Stimulated activated CD4-positive, alpha-beta T cell treated with anti-CD3 and anti-CD28 coated beads, Interleukin-2, amount 100 ng/mL, for 24 hours (primary cell): ENCODE measurements around the gene STX18.
"Not testable (repeated sequence)": the region's sequence is repeated elsewhere in the genome, so short reads cannot be mapped to it uniquely, and the experiment has no call there.

Experiments
- DNase-seq, 2 donors: peaks; one replicate each; pipeline ENCODE4 v3.0.0-alpha.2; 2020

Gene STX18

GRCh38 chr4:4554234-4554633 is 12.4 kb upstream of the STX18 start:
- DNase-seq: no peak

DNA sequence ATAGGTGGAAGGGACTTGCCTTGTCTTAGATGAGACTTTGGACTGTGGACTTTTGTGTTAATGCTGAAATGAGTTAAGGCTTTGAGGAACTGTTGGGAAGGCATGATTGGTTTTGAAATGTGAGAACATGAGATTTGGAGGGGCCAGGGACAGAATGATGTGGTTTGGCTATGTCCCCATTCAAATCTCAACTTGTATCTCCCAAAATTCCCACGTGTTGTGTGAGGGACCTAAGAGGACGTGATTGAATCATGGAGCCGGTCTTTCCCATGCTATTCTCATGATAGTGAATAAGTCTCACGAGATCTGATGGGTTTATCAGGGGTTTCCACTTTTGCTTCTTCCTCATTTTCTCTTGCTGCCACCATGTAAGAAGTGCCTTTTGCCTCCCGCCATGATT is 10.2 kb upstream of the STX18 start:
- not testable (repeated sequence) for DNase-seq

DNA sequence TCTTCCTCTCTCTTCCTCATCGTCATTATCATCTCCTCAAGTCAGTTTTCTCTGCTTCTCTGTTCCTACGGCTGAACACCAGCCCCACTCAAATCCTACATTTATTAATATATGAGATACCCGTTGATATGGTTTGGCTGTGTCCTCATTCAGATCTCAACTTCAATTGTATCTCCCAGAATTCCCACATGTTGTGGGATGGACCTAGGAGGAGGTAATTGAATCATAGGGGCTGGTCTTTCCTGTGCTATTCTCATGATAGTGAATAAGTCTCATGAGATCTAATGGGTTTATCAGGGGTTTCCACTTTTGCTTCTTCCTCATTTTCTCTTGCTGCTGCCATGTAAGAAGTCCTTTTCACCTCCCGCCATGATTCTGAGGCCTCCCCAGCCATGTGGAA is 8.3 kb upstream of the STX18 start:
- not testable (repeated sequence) for DNase-seq

DNA sequence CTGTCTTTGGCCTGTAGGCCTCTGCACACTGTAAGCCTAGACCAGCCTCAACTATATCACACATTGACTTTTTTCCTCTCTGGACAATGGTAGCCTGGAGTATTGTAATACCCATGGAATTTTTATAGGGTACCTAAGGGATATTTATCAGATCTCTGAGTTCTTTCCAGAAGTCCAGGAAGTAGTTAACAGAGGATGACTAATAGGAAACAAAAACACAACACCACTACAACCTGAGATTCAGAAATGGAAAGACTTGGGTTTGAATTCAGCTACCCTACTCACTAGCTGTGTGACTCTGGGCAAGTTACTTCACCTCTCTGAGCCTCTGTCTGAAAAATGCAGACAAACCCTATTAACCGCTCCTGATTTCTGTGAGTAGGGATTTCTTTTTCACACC is 7.7 kb upstream of the STX18 start:
- DNase-seq: no peak

GRCh38 chr4:4542774-4543485 is 1.1 kb upstream of the STX18 start:
- no peak for DNase-seq

- peak; percentile 30 to 33 for DNase-seq
Observed at GRCh38 chr4:4541040-4541631, 712 bp downstream of the STX18 start.

GRCh38 chr4:4539481-4539880 is 2.4 kb downstream of the STX18 start:
- DNase-seq: no peak

DNA sequence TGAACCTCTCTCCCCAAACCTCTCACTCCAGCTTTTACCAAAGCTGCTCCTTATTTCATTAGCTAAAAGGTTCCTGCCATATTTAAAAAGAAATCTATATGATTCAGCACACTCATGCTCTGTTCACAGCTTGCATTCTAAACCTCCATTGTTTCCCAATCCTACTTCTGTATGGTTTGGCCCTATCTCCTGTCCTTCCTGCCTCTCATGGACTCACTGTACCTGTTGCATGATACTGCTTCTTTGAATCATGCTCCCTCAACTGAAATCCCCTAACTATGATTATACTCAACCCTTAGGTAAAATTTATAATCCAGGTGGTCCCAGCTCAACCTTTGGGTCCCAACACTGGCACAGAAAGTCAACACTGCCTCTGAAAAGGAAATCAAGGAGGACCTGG is 6.3 kb downstream of the STX18 start:
- DNase-seq: no peak

DNA sequence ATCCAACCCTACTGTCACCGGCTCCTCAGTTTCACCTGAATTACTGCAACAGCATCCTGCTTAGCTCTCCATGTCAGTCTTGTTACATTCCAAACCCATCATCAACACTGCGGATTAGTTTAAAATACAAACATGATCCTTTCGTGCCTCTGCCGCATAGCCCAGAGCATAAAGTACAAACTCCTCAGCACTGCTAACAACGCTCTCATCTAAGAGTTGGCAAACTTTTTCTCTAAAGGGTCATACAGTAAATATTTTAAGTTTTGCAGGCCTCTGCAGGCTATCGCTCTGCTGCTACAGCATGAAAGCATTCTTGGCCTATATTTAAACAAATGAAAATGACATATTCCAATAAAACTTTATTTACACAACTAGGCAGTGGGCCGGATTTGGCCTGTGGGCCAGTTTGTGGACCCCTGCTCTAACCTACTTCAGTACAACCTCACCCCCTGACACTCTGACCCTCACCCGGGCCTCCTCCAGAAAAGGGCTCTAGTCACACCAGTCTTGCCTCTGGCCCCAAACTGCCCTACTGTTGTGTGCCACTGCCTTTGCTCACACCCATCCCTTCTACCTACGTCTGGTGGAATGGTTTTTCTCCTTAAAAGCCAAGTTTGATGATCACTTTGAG is 7.2 kb downstream of the STX18 start:
- no peak for DNase-seq

DNA sequence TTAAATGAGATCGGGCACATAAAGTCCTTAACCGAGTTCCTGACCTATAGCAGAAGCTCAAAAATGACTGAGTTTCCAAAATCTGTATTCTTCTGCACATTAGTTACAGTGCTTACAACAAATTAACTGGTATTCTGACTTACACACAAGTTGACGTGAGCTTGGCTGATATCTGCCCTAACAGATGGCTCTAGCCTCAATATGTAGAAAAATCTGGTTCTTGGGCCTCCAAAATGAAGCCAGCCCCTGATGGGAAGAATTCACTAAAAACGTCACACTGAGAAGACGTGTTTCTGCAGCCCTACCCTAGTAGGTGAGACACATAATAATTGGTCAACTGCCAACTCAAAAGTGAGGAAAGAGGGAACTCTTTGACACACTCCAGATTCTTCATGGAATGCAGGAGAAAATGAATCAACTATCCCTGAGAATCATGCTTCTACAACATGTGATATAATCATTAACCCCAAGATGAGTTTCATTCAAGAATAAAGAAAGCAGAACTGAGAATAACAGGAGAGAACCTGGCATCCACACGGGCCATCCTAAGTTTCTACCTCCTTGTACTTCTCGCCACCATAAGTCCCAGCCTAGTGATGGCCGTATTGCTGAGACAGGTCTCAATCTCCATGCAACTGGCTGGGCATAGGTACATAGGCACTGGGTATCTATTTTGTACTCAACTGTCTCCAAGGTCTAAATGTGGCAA is 8.2 kb downstream of the STX18 start:
- DNase-seq: no peak

DNA sequence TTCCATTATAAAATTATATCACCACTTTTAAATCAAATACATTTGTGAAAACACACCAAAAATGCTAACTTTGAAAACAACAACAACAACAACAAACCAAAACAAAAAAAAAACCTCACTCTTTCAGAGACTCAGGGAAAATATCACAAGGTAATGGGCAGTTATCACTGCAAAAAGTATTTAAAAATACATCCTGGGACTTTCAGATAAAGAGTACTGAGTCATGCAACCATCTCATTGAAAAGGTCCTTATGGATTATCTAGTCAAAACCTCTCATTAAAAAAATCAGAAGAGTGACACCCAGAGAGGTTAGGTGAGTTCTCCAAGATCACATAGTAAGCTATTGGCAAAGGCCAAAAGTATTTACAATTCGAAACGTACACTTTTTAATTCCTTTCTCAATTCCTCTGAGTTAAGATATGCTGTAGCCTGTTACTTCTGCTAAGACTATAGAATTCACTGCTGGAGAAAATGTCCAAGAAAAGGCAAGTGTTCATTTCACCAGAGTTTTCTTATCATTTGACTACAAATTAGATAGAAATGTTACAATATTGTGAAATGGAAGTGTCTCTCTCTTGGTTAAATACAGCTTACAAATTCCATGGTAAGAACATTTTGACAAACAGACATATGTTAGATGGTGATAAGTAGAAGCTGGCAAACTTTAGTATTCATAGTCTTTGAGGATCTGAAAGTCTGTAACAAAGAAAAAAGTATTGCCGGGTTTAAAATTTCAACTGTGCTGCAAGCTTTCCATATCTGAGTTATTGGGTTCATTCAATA is 9.3 kb downstream of the STX18 start:
- no peak for DNase-seq

DNA sequence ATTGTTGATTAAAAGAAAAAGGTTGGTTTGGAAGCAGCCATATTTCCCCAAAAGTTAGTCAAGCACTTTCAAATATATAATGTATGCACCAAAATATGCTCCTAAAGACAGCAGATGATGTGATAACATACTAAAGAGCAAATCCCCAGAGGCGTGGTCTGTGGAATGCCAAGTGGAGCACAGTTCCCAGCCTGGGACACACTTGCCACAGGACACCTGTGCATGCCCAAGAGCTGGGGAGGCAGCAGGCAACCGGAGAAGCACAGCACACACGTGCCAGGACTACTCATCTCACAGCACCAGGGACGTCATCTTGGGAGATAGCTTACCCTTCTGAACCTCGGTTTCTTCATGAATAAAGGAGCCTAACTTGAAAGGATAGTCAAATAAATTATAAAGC is 12.5 kb downstream of the STX18 start:
- no peak for DNase-seq

GRCh38 chr4:4526401-4526800 is 15.4 kb downstream of the STX18 start:
- no peak for DNase-seq

GRCh38 chr4:4524364-4524763 is 17.5 kb downstream of the STX18 start:
- peak in 1 of 2 donors; percentile 9 for DNase-seq

- no peak for DNase-seq
Observed at GRCh38 chr4:4521731-4522130, 20.1 kb downstream of the STX18 start.

DNA sequence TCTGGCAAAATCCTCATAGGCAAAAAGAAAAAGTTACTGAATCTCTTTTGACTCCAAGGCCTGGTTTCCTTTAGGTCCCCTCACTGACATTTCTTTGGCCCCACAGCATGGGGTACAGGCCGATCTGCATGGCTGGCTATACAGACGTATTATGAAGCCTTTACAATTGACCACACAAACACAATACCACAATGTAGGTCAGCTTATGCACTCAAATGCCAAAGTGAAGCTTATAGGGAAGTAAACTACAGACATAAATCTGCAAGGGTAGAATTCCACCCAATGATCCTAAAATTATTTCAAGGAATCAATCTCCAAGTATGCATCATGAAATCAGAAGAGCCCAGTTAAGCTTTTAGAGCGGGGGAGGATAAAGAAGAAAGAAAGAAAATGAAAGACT is 20.7 kb downstream of the STX18 start:
- no peak for DNase-seq

GRCh38 chr4:4519297-4519894 is 22.5 kb downstream of the STX18 start:
- DNase-seq: no peak

DNA sequence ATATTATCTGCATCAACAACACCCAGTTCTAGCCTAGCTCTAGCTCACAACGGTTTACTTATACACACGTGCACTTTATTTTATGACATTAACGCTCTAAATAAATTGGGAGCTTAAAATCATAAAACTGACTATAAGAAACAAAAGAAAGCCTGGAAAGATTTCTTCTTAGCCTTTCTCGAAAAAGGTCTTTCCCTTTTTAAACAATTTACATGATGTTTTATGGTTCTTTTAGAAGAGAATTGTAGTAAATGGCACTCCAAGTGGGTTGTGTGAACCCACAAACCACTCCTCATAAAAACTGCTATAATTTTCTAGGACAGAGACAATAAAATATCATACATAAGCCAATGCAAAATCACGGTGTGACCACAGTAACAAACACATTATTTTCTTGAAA is 23.1 kb downstream of the STX18 start:
- DNase-seq: no peak

- no peak for DNase-seq
Observed at GRCh38 chr4:4514786-4515185, 27.1 kb downstream of the STX18 start.

DNA sequence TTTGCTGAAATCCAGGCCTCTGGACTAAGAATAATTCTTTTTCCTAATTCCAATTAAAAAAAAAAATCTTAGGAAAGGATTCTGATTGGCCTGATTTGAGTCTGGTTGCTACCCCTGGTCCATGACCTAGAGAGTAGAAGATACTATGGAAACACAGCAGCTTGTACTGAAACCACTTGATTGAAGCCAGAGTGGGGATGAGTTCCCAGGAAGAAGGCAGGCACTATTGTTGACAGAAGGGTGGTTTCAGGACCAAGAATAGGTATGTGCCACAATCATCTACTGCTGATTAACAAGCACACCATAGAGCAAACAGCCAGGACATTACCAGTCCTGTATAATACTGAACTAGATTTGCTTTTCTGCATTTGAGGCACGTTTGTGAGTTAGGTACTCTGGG is 29.6 kb downstream of the STX18 start:
- DNase-seq: no peak

GRCh38 chr4:4510641-4511040 is 31.2 kb downstream of the STX18 start:
- not testable (repeated sequence) for DNase-seq

DNA sequence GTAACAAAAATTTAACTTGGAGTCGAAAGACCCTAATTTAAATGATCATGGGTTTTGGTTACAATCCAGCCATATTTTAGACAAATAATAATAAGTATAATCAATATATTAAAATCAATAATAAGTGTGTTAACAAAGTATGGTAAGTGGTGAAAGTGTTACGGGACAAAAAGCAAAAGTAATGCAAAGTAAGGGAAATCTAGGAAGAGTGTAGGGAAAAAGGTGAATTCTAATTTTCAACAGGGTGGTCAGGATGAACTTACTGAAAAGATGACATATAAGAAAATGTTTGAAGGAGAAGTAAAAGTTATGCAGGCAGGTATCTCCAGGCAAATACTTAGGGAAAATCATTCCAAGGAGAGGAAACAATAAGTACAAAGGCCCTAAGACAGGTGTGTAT is 32.3 kb downstream of the STX18 start:
- DNase-seq: no peak

GRCh38 chr4:4507923-4508322 is 33.9 kb downstream of the STX18 start:
- no peak for DNase-seq
